Anterior cingulate cortex (tissue), 58 donors: ENCODE results near the gene NAT8.
A peak's percentile ranks its signal among the peaks of the same experiment; 100 is the strongest.
"Not testable (repeated sequence)": the region's sequence is repeated elsewhere in the genome, so short reads cannot be mapped to it uniquely, and the experiment has no call there.

Experiments
- DNase-seq, 58 donors: peaks; one replicate each; lab custom pipeline; 2025; lab: John Stamatoyannopoulos, UW

NAT8 gene

GRCh38 chr2:73642338-73643018 lies at the start of gene NAT8:
Gene NAT8 (minus strand): TSS chr2:73642422. CDS start chr2:73641628, 794 bp downstream.
- no peak for DNase-seq

- DNase-seq, result not testable (repeated sequence)
These were observed 48.3 kb upstream of the NAT8 start for GRCh38 chr2:73690372-73691088.

- DNase-seq, result not testable (repeated sequence)
These were observed 46.3 kb upstream of the NAT8 start for GRCh38 chr2:73688494-73688893.

GRCh38 chr2:73685764-73686438 lies 43.7 kb upstream of the NAT8 start:
- DNase-seq, result no peak

- DNase-seq, result not testable (repeated sequence)
These were observed 42.7 kb upstream of the NAT8 start for GRCh38 chr2:73684905-73685304.

- DNase-seq, result not testable (repeated sequence)
These were observed 42.1 kb upstream of the NAT8 start for GRCh38 chr2:73684325-73684724.

- DNase-seq, result peak in 2 of 58 donors; percentile 3 to 4
These were observed 37.8 kb upstream of the NAT8 start for GRCh38 chr2:73679951-73680571.

GRCh38 chr2:73679237-73679636 lies 37.0 kb upstream of the NAT8 start:
- DNase-seq, result not testable (repeated sequence)

- not testable (repeated sequence) for DNase-seq
These were observed 35.8 kb upstream of the NAT8 start for GRCh38 chr2:73678008-73678407.

- DNase-seq, result not testable (repeated sequence)
These were observed 34.0 kb upstream of the NAT8 start for GRCh38 chr2:73676211-73676610.

GRCh38 chr2:73674696-73675157 lies 32.5 kb upstream of the NAT8 start:
- not testable (repeated sequence) for DNase-seq

- DNase-seq, result not testable (repeated sequence)
These were observed 27.8 kb upstream of the NAT8 start for GRCh38 chr2:73669976-73670375.

- not testable (repeated sequence) for DNase-seq
These were observed 25.0 kb upstream of the NAT8 start for GRCh38 chr2:73667239-73667638.

- no peak for DNase-seq
These were observed 12.0 kb upstream of the NAT8 start for GRCh38 chr2:73654175-73654574.

GRCh38 chr2:73652348-73652747 lies 10.1 kb upstream of the NAT8 start:
- no peak for DNase-seq

- no peak for DNase-seq
These were observed 9.5 kb upstream of the NAT8 start for GRCh38 chr2:73651591-73652230.

GRCh38 chr2:73647690-73648089 lies 5.5 kb upstream of the NAT8 start:
- DNase-seq, result not testable (repeated sequence)

GRCh38 chr2:73641767-73642062 lies 507 bp downstream of the NAT8 start:
- DNase-seq, result no peak

- DNase-seq, result no peak
These were observed 1.1 kb downstream of the NAT8 start for GRCh38 chr2:73640946-73641766.

- peak in 2 of 58 donors; percentile 10 to 14 for DNase-seq
These were observed 1.7 kb downstream of the NAT8 start for GRCh38 chr2:73640511-73640911.
